Progenitor cell of endocrine pancreas (in vitro differentiated cells): Measurements from ENCODE around the gene ITGA8. TPM values are rescaled to one million over a fixed set of nuclear protein-coding genes. Genes with fewer than 3 reads are reported as not detected.

ENCODE experiments used
- DNase-seq: peaks from one replicate; pipeline ENCODE4 v3.0.0; 2021; ENCODE audit warnings: low spot score; ENCODE audit not compliant: unreplicated experiment
- H3K27ac Mint-ChIP-seq: 2 replicates; pipeline ENCODE4 v1.8.0; 2021; ENCODE audit warnings: mild to moderate bottlenecking, moderate library complexity, mixed read lengths
- H3K27me3 Mint-ChIP-seq: 2 replicates; pipeline ENCODE4 v1.8.0; 2021; ENCODE audit warnings: mixed read lengths
- H3K36me3 Mint-ChIP-seq: 2 replicates; pipeline ENCODE4 v1.8.0; 2022; ENCODE audit warnings: mixed read lengths; ENCODE audit not compliant: insufficient read depth
- H3K4me1 Mint-ChIP-seq: 2 replicates; pipeline ENCODE4 v1.8.0; 2021; ENCODE audit warnings: low read depth, mixed read lengths
- H3K4me3 Mint-ChIP-seq: 2 replicates; pipeline ENCODE4 v1.8.0; 2021; ENCODE audit warnings: low read depth, mild to moderate bottlenecking, moderate library complexity, mixed read lengths
- H3K9me3 Mint-ChIP-seq: 2 replicates; pipeline ENCODE4 v1.8.0; 2021; ENCODE audit warnings: low read depth, mixed read lengths
- CTCF ChIP-seq: fragments of 200-600 bp; sonication (generic); IDR thresholded peaks from one replicate; pipeline ENCODE4 v1.5.0; 2021; ENCODE audit warnings: antibody characterized with exemption, mild to moderate bottlenecking; ENCODE audit not compliant: unreplicated experiment
- total RNA-seq: library from RNA; stranded (reverse); gene quantifications from 2 replicates; pipeline ENCODE4 v1.2.1, GENCODE V29; 2021

The ITGA8 gene
- total RNA-seq, 1 donor from 2014 or later: not detected

GRCh38 chr10:15705298-15705697, 14.4 kb downstream of the ITGA8 start:
- DNase-seq: no peak
- Mint-ChIP-seq H3K36me3 (no peaks in the 10 kb centered on the region), H3K9me3 (no peaks in the 10 kb centered on the region), H3K27ac (no peak overlapping the region), H3K4me1 (no peaks in the 10 kb centered on the region), H3K4me3 (no peak overlapping the region), H3K27me3 (peaks cover 2% of the 10 kb centered on the region)
- TF ChIP-seq CTCF: no peak

GRCh38 chr10:15704581-15704968, 15.1 kb downstream of the ITGA8 start:
- no peak for TF ChIP-seq CTCF
- Mint-ChIP-seq H3K4me3 (no peak overlapping the region), H3K36me3 (no peaks in the 10 kb centered on the region), H3K4me1 (no peaks in the 10 kb centered on the region), H3K27me3 (peaks cover 5% of the 10 kb centered on the region), H3K9me3 (no peaks in the 10 kb centered on the region), H3K27ac (no peak overlapping the region)
- no peak for DNase-seq

- no peak for TF ChIP-seq CTCF
- Mint-ChIP-seq H3K27ac (no peak overlapping the region), H3K4me3 (no peak overlapping the region), H3K4me1 (no peaks in the 10 kb centered on the region), H3K9me3 (no peaks in the 10 kb centered on the region), H3K36me3 (no peaks in the 10 kb centered on the region), H3K27me3 (peaks cover 5% of the 10 kb centered on the region)
- DNase-seq: no peak
These were observed 15.7 kb downstream of the ITGA8 start for GRCh38 chr10:15703944-15704580.

GRCh38 chr10:15703151-15703880, 16.4 kb downstream of the ITGA8 start:
- Mint-ChIP-seq H3K27ac (no peak overlapping the region), H3K27me3 (peaks cover 8% of the 10 kb centered on the region), H3K4me1 (no peaks in the 10 kb centered on the region), H3K9me3 (peaks cover 3% of the 10 kb centered on the region), H3K36me3 (no peaks in the 10 kb centered on the region), H3K4me3 (no peak overlapping the region)
- TF ChIP-seq CTCF: no peak
- DNase-seq: no peak

- H3K27me3 Mint-ChIP-seq: peaks cover 17% of the 10 kb centered on the region
- H3K4me3 Mint-ChIP-seq: no peak overlapping the region
- DNase-seq: no peak
- TF ChIP-seq CTCF: no peak
- H3K36me3 Mint-ChIP-seq: no peaks in the 10 kb centered on the region
- no peak overlapping the region for H3K27ac Mint-ChIP-seq
- no peaks in the 10 kb centered on the region for H3K4me1 Mint-ChIP-seq
- peaks cover 3% of the 10 kb centered on the region for H3K9me3 Mint-ChIP-seq
These were observed 19.5 kb downstream of the ITGA8 start for GRCh38 chr10:15700078-15700674.
